Stimulated activated memory B cell treated with anti-CD40 and anti-IgM and Interleukin-4, amounts not matched to agents 10 μg/mL and 1 μg/mL and 100 μg/mL, for 72 hours (primary cell): ENCODE measurements around the gene CDK8.

Source experiments
- ATAC-seq: fragments of 150-1000 bp; cut with Tn5 transposase; 2 replicates; pipeline ENCODE4 v1.10.0; 2021
- H3K27ac Mint-ChIP-seq: one replicate; pipeline ENCODE4 v1.8.0; 2022; ENCODE audit warnings: mild to moderate bottlenecking, mixed read lengths
- H3K27me3 Mint-ChIP-seq: one replicate; pipeline ENCODE4 v1.8.0; 2022; ENCODE audit warnings: mixed read lengths
- H3K36me3 Mint-ChIP-seq: one replicate; pipeline ENCODE4 v1.8.0; 2022; ENCODE audit warnings: mixed read lengths
- H3K4me1 Mint-ChIP-seq: one replicate; pipeline ENCODE4 v1.8.0; 2022; ENCODE audit warnings: mixed read lengths
- H3K4me3 Mint-ChIP-seq: one replicate; pipeline ENCODE4 v1.8.0; 2022; ENCODE audit warnings: mild to moderate bottlenecking, moderate library complexity, mixed read lengths
- H3K9me3 Mint-ChIP-seq: one replicate; pipeline ENCODE4 v1.8.0; 2022; ENCODE audit warnings: mixed read lengths

CDK8 gene

GRCh38 chr13:26323127-26323526, 69.2 kb downstream of the CDK8 start:
- Mint-ChIP-seq H3K27me3 (no peaks in the 10 kb centered on the region), H3K9me3 (no peaks in the 10 kb centered on the region), H3K27ac (no peak overlapping the region), H3K4me1 (peaks cover 54% of the 10 kb centered on the region), H3K4me3 (no peak overlapping the region), H3K36me3 (no peaks in the 10 kb centered on the region)
- no peak for ATAC-seq

GRCh38 chr13:26323764-26324163, 69.8 kb downstream of the CDK8 start:
- H3K27ac Mint-ChIP-seq = peak overlapping the region; percentile 10
- ATAC-seq = no peak
- no peak overlapping the region for H3K4me3 Mint-ChIP-seq
- H3K27me3 Mint-ChIP-seq = no peaks in the 10 kb centered on the region
- peaks cover 57% of the 10 kb centered on the region for H3K4me1 Mint-ChIP-seq
- H3K36me3 Mint-ChIP-seq = peaks cover 3% of the 10 kb centered on the region
- H3K9me3 Mint-ChIP-seq = peaks cover 2% of the 10 kb centered on the region

- ATAC-seq = no peak
- H3K27me3 Mint-ChIP-seq = no peaks in the 10 kb centered on the region
- no peak overlapping the region for H3K4me3 Mint-ChIP-seq
- H3K9me3 Mint-ChIP-seq = peaks cover 6% of the 10 kb centered on the region
- peaks cover 8% of the 10 kb centered on the region for H3K36me3 Mint-ChIP-seq
- peak overlapping the region; percentile 10 for H3K27ac Mint-ChIP-seq
- peaks cover 60% of the 10 kb centered on the region for H3K4me1 Mint-ChIP-seq
These were observed 70.4 kb downstream of the CDK8 start for GRCh38 chr13:26324294-26324693.

GRCh38 chr13:26324867-26325266, 70.9 kb downstream of the CDK8 start:
- Mint-ChIP-seq H3K9me3 (peaks cover 7% of the 10 kb centered on the region), H3K27me3 (no peaks in the 10 kb centered on the region), H3K36me3 (peaks cover 8% of the 10 kb centered on the region), H3K4me3 (no peak overlapping the region), H3K4me1 (peaks cover 65% of the 10 kb centered on the region), H3K27ac (no peak overlapping the region)
- no peak for ATAC-seq

- Mint-ChIP-seq H3K4me1 (peaks cover 67% of the 10 kb centered on the region), H3K27ac (no peak overlapping the region), H3K9me3 (peaks cover 12% of the 10 kb centered on the region), H3K4me3 (no peak overlapping the region), H3K36me3 (peaks cover 15% of the 10 kb centered on the region), H3K27me3 (no peaks in the 10 kb centered on the region)
- no peak for ATAC-seq
These were observed 71.9 kb downstream of the CDK8 start for GRCh38 chr13:26325876-26326275.

- no peak overlapping the region for H3K27ac Mint-ChIP-seq
- ATAC-seq = no peak
- peaks cover 15% of the 10 kb centered on the region for H3K36me3 Mint-ChIP-seq
- peaks cover 12% of the 10 kb centered on the region for H3K9me3 Mint-ChIP-seq
- no peaks in the 10 kb centered on the region for H3K27me3 Mint-ChIP-seq
- H3K4me1 Mint-ChIP-seq = peaks cover 67% of the 10 kb centered on the region
- no peak overlapping the region for H3K4me3 Mint-ChIP-seq
These were observed 72.6 kb downstream of the CDK8 start for GRCh38 chr13:26326562-26326961.

GRCh38 chr13:26327940-26328725, 74.2 kb downstream of the CDK8 start:
- no peak overlapping the region for H3K4me3 Mint-ChIP-seq
- H3K27ac Mint-ChIP-seq = no peak overlapping the region
- no peaks in the 10 kb centered on the region for H3K27me3 Mint-ChIP-seq
- H3K9me3 Mint-ChIP-seq = peaks cover 12% of the 10 kb centered on the region
- ATAC-seq = no peak
- H3K4me1 Mint-ChIP-seq = peaks cover 70% of the 10 kb centered on the region
- peaks cover 15% of the 10 kb centered on the region for H3K36me3 Mint-ChIP-seq

- Mint-ChIP-seq H3K9me3 (peaks cover 3% of the 10 kb centered on the region), H3K27ac (no peak overlapping the region), H3K4me3 (no peak overlapping the region), H3K36me3 (peaks cover 6% of the 10 kb centered on the region), H3K27me3 (no peaks in the 10 kb centered on the region), H3K4me1 (peaks cover 42% of the 10 kb centered on the region)
- no peak for ATAC-seq
These were observed 81.2 kb downstream of the CDK8 start for GRCh38 chr13:26335158-26335557.

- Mint-ChIP-seq H3K27me3 (no peaks in the 10 kb centered on the region), H3K9me3 (no peaks in the 10 kb centered on the region), H3K27ac (no peak overlapping the region), H3K4me3 (no peak overlapping the region), H3K4me1 (peaks cover 4% of the 10 kb centered on the region), H3K36me3 (peaks cover 6% of the 10 kb centered on the region)
- ATAC-seq = no peak
These were observed 86.9 kb downstream of the CDK8 start for GRCh38 chr13:26340807-26341206.

GRCh38 chr13:26342898-26343297, 89.0 kb downstream of the CDK8 start:
- ATAC-seq = no peak
- Mint-ChIP-seq H3K9me3 (no peaks in the 10 kb centered on the region), H3K36me3 (peaks cover 12% of the 10 kb centered on the region), H3K27ac (no peak overlapping the region), H3K4me1 (no peaks in the 10 kb centered on the region), H3K4me3 (no peak overlapping the region), H3K27me3 (no peaks in the 10 kb centered on the region)

- ATAC-seq = no peak
- no peaks in the 10 kb centered on the region for H3K27me3 Mint-ChIP-seq
- no peak overlapping the region for H3K27ac Mint-ChIP-seq
- no peaks in the 10 kb centered on the region for H3K9me3 Mint-ChIP-seq
- H3K4me1 Mint-ChIP-seq = no peaks in the 10 kb centered on the region
- H3K36me3 Mint-ChIP-seq = peaks cover 17% of the 10 kb centered on the region
- H3K4me3 Mint-ChIP-seq = no peak overlapping the region
These were observed 89.9 kb downstream of the CDK8 start for GRCh38 chr13:26343816-26344215.

- no peaks in the 10 kb centered on the region for H3K4me1 Mint-ChIP-seq
- no peak for ATAC-seq
- no peaks in the 10 kb centered on the region for H3K27me3 Mint-ChIP-seq
- no peak overlapping the region for H3K4me3 Mint-ChIP-seq
- H3K27ac Mint-ChIP-seq = no peak overlapping the region
- no peaks in the 10 kb centered on the region for H3K9me3 Mint-ChIP-seq
- H3K36me3 Mint-ChIP-seq = peaks cover 24% of the 10 kb centered on the region
These were observed 91.1 kb downstream of the CDK8 start for GRCh38 chr13:26344980-26345379.

GRCh38 chr13:26348966-26349365, 95.0 kb downstream of the CDK8 start:
- no peak overlapping the region for H3K27ac Mint-ChIP-seq
- H3K36me3 Mint-ChIP-seq = peaks cover 34% of the 10 kb centered on the region
- no peaks in the 10 kb centered on the region for H3K9me3 Mint-ChIP-seq
- H3K4me3 Mint-ChIP-seq = no peak overlapping the region
- ATAC-seq = no peak
- H3K4me1 Mint-ChIP-seq = no peaks in the 10 kb centered on the region
- H3K27me3 Mint-ChIP-seq = no peaks in the 10 kb centered on the region

GRCh38 chr13:26362261-26362660, 108.3 kb downstream of the CDK8 start:
- H3K9me3 Mint-ChIP-seq = no peaks in the 10 kb centered on the region
- no peak overlapping the region for H3K27ac Mint-ChIP-seq
- H3K4me1 Mint-ChIP-seq = no peaks in the 10 kb centered on the region
- H3K4me3 Mint-ChIP-seq = no peak overlapping the region
- no peaks in the 10 kb centered on the region for H3K27me3 Mint-ChIP-seq
- H3K36me3 Mint-ChIP-seq = peaks cover 49% of the 10 kb centered on the region
- ATAC-seq = no peak

- peaks cover 1% of the 10 kb centered on the region for H3K4me1 Mint-ChIP-seq
- ATAC-seq = no peak
- peaks cover 26% of the 10 kb centered on the region for H3K36me3 Mint-ChIP-seq
- no peak overlapping the region for H3K27ac Mint-ChIP-seq
- no peak overlapping the region for H3K4me3 Mint-ChIP-seq
- no peaks in the 10 kb centered on the region for H3K27me3 Mint-ChIP-seq
- no peaks in the 10 kb centered on the region for H3K9me3 Mint-ChIP-seq
These were observed 116.6 kb downstream of the CDK8 start for GRCh38 chr13:26370553-26370952.

GRCh38 chr13:26372747-26373146, 118.8 kb downstream of the CDK8 start:
- peaks cover 19% of the 10 kb centered on the region for H3K36me3 Mint-ChIP-seq
- no peak overlapping the region for H3K4me3 Mint-ChIP-seq
- peaks cover 5% of the 10 kb centered on the region for H3K4me1 Mint-ChIP-seq
- no peak overlapping the region for H3K27ac Mint-ChIP-seq
- no peaks in the 10 kb centered on the region for H3K9me3 Mint-ChIP-seq
- no peaks in the 10 kb centered on the region for H3K27me3 Mint-ChIP-seq
- no peak for ATAC-seq
